ENCODE measurements around the gene ARFGAP1. TPM values are rescaled to one million over a fixed set of nuclear protein-coding genes. Genes with fewer than 3 reads are reported as not detected.
A peak's percentile ranks its signal among the peaks of the same experiment; 100 is the strongest.

The ARFGAP1 gene
- total RNA-seq, 1 donor from 2014 or later, result 67.0 TPM

GRCh38 chr20:63326314-63327230, 54.0 kb downstream of the ARFGAP1 start:
- ATAC-seq, result no peak
- intact Hi-C loops (cut with DNase I), result no loop called here

DNA sequence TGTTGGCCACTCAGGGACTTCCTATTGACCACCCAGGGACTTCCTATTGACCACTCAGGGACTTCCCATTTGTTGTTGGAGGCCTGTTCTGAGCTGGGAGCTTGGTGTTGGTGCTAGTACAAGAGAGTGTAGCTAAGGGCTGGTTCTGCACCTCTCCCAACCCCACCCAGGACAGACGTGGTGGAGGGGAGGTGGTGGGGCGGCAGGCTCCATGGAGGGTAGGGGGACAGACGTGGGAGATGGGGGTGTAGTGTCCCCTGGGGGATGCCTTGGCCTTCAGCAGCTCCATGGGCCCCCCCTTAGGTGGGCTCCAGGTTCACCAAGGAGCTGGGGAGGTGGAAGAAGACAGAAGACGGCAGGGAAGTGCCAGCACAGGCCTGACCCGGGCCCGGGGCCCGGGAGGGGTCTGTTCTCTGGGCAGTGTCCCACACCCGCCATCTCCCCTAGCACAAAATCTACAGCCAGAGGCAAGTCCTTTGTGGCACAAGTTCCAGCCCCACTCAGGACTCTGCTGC, 54.7 kb downstream of the ARFGAP1 start:
- TF ChIP-seq, protein P1, sequence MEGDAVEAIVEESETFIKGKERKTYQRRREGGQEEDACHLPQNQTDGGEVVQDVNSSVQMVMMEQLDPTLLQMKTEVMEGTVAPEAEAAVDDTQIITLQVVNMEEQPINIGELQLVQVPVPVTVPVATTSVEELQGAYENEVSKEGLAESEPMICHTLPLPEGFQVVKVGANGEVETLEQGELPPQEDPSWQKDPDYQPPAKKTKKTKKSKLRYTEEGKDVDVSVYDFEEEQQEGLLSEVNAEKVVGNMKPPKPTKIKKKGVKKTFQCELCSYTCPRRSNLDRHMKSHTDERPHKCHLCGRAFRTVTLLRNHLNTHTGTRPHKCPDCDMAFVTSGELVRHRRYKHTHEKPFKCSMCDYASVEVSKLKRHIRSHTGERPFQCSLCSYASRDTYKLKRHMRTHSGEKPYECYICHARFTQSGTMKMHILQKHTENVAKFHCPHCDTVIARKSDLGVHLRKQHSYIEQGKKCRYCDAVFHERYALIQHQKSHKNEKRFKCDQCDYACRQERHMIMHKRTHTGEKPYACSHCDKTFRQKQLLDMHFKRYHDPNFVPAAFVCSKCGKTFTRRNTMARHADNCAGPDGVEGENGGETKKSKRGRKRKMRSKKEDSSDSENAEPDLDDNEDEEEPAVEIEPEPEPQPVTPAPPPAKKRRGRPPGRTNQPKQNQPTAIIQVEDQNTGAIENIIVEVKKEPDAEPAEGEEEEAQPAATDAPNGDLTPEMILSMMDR (IDR thresholded peaks at IDR 0.05), result no peak
- no peaks in the 10 kb centered on the region for H3K9me3 ChIP-seq
- H3K27me3 ChIP-seq, result peaks cover 14% of the 10 kb centered on the region
- no peak overlapping the region for H3K4me3 ChIP-seq
- no peak overlapping the region for H3K27ac ChIP-seq
- ATAC-seq (no peak), DNase-seq (no peak)
- intact Hi-C loops (cut with DNase I), result no loop called here
- H3K4me1 ChIP-seq, result no peaks in the 10 kb centered on the region
- no peaks in the 10 kb centered on the region for H3K36me3 ChIP-seq

More at GRCh38 chr20:63326314-63327230, 54.0 kb downstream of the ARFGAP1 start:
- Histone ChIP-seq H3K9me3 (no peaks in the 10 kb centered on the region), H3K4me1 (no peaks in the 10 kb centered on the region), H3K36me3 (no peaks in the 10 kb centered on the region), H3K27me3 (peaks cover 14% of the 10 kb centered on the region), H3K4me3 (no peak overlapping the region), H3K27ac (no peak overlapping the region)
- peak; percentile 46 for DNase-seq
- TF ChIP-seq, protein P1 (IDR thresholded peaks at IDR 0.05), result no peak

DNA sequence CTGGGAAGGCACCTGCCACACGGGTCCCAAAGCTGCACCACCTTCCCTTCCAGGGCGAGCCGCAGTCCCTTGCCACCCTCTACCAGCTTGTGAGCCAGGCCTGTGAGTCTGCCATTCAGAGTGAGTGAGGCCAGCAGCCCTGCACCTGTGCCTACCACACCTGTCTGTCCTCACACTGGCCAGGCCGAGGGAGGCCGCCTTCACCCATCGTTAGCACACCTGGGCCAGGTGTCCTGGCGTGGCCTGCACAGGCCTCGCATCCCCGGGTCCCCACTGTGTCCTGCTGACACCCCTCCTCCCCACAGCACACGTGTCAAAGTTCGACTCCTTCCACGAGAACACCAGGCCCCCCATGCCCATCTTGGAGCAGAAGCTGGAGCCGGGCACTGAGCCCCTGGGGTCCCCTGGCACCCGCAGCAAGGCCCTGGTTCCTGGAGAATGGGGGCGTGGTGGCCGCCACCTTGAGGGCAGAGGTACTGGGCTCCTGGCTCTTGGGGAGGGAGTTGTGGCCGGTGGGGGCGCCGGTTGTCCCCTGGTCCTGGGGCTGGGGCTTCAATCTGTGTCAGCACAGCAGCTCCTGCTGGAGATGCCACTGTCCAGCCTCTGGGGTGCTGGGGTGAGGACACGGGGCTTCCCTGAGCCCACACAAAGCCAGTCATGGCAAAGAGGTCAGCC, 55.5 kb downstream of the ARFGAP1 start:
- ATAC-seq (no peak), DNase-seq (no peak)
- Histone ChIP-seq H3K36me3 (no peaks in the 10 kb centered on the region), H3K27me3 (peaks cover 19% of the 10 kb centered on the region), H3K4me1 (no peaks in the 10 kb centered on the region), H3K27ac (no peak overlapping the region), H3K4me3 (no peak overlapping the region), H3K9me3 (no peaks in the 10 kb centered on the region)
- intact Hi-C loops (cut with DNase I), result no loop called here
- TF ChIP-seq, protein P1 (IDR thresholded peaks at IDR 0.05), result no peak

GRCh38 chr20:63328718-63329275, 56.2 kb downstream of the ARFGAP1 start:
- Histone ChIP-seq H3K36me3 (no peaks in the 10 kb centered on the region), H3K27me3 (peaks cover 24% of the 10 kb centered on the region), H3K9me3 (no peaks in the 10 kb centered on the region), H3K27ac (no peak overlapping the region), H3K4me3 (no peak overlapping the region), H3K4me1 (no peaks in the 10 kb centered on the region)
- TF ChIP-seq, protein P1 (IDR thresholded peaks at IDR 0.05), result no peak
- DNase-seq (no peak), ATAC-seq (no peak)
- intact Hi-C loops (cut with DNase I), result no loop called here

- TF ChIP-seq, protein P1 (IDR thresholded peaks at IDR 0.05), result no peak
- ATAC-seq (no peak), DNase-seq (no peak)
- intact Hi-C loops (cut with DNase I), result no loop called here
- Histone ChIP-seq H3K27ac (no peak overlapping the region), H3K4me3 (no peak overlapping the region), H3K36me3 (no peaks in the 10 kb centered on the region), H3K9me3 (no peaks in the 10 kb centered on the region), H3K4me1 (no peaks in the 10 kb centered on the region), H3K27me3 (peaks cover 24% of the 10 kb centered on the region)
Observed at GRCh38 chr20:63329331-63330083, 56.9 kb downstream of the ARFGAP1 start.
